ENCODE measurements around the gene CELA2B.
"Not testable (repeated sequence)": the region's sequence is repeated elsewhere in the genome, so short reads cannot be mapped to it uniquely, and the experiment has no call there.

Gene CELA2B

GRCh38 chr1:15469361-15469760, 6.5 kb upstream of the CELA2B start:
- DNase-seq (ENCODE audit: low read depth in 2 of 2): no peak

GRCh38 chr1:15469821-15470448, 6.0 kb upstream of the CELA2B start:
- DNase-seq (ENCODE audit: low read depth in 2 of 2): not testable (repeated sequence)

- DNase-seq (ENCODE audit: low read depth in 2 of 2): not testable (repeated sequence)
These were observed 4.8 kb upstream of the CELA2B start for GRCh38 chr1:15471067-15471466.

- DNase-seq (ENCODE audit: low read depth in 2 of 2): not testable (repeated sequence)
These were observed 4.2 kb upstream of the CELA2B start for GRCh38 chr1:15471723-15472122.

GRCh38 chr1:15472587-15472986, 3.3 kb upstream of the CELA2B start:
- DNase-seq (ENCODE audit: low read depth in 2 of 2): no peak

- DNase-seq (ENCODE audit: low read depth in 2 of 2): no peak
These were observed 1.0 kb downstream of the CELA2B start for GRCh38 chr1:15476927-15477326.

GRCh38 chr1:15477646-15478212, 1.8 kb downstream of the CELA2B start:
- no peak for DNase-seq (ENCODE audit: low read depth in 2 of 2)

- DNase-seq (ENCODE audit: low read depth in 2 of 2): no peak
These were observed 3.9 kb downstream of the CELA2B start for GRCh38 chr1:15479654-15480347.

- DNase-seq (ENCODE audit: low read depth in 2 of 2): not testable (repeated sequence)
These were observed 6.6 kb downstream of the CELA2B start for GRCh38 chr1:15482455-15482854.

GRCh38 chr1:15482983-15483543, 7.2 kb downstream of the CELA2B start:
- DNase-seq (ENCODE audit: low read depth in 2 of 2): not testable (repeated sequence)

GRCh38 chr1:15483971-15484370, 8.1 kb downstream of the CELA2B start:
- DNase-seq (ENCODE audit: low read depth in 2 of 2): no peak

GRCh38 chr1:15484443-15484842, 8.5 kb downstream of the CELA2B start:
- not testable (repeated sequence) for DNase-seq (ENCODE audit: low read depth in 2 of 2)

- no peak for DNase-seq (ENCODE audit: low read depth in 2 of 2)
These were observed 9.7 kb downstream of the CELA2B start for GRCh38 chr1:15485636-15486035.

GRCh38 chr1:15486844-15487610, 11.1 kb downstream of the CELA2B start:
- not testable (repeated sequence) for DNase-seq (ENCODE audit: low read depth in 2 of 2)

GRCh38 chr1:15488371-15488770, 12.5 kb downstream of the CELA2B start:
- DNase-seq (ENCODE audit: low read depth in 2 of 2): no peak

GRCh38 chr1:15489052-15489736, 13.3 kb downstream of the CELA2B start:
- no peak for DNase-seq (ENCODE audit: low read depth in 2 of 2)

- DNase-seq (ENCODE audit: low read depth in 2 of 2): not testable (repeated sequence)
These were observed 15.1 kb downstream of the CELA2B start for GRCh38 chr1:15491010-15491409.

- no peak for DNase-seq (ENCODE audit: low read depth in 2 of 2)
These were observed 16.7 kb downstream of the CELA2B start for GRCh38 chr1:15492596-15492995.

- DNase-seq (ENCODE audit: low read depth in 2 of 2): no peak
These were observed 18.0 kb downstream of the CELA2B start for GRCh38 chr1:15493869-15494390.

- no peak for DNase-seq (ENCODE audit: low read depth in 2 of 2)
These were observed 24.6 kb downstream of the CELA2B start for GRCh38 chr1:15500184-15501178.
